Measurements from ENCODE around the gene CCDC30.
A peak's percentile ranks its signal among the peaks of the same experiment; 100 is the strongest.
"Not testable (repeated sequence)": the region's sequence is repeated elsewhere in the genome, so short reads cannot be mapped to it uniquely, and the experiment has no call there.

The CCDC30 gene

DNA sequence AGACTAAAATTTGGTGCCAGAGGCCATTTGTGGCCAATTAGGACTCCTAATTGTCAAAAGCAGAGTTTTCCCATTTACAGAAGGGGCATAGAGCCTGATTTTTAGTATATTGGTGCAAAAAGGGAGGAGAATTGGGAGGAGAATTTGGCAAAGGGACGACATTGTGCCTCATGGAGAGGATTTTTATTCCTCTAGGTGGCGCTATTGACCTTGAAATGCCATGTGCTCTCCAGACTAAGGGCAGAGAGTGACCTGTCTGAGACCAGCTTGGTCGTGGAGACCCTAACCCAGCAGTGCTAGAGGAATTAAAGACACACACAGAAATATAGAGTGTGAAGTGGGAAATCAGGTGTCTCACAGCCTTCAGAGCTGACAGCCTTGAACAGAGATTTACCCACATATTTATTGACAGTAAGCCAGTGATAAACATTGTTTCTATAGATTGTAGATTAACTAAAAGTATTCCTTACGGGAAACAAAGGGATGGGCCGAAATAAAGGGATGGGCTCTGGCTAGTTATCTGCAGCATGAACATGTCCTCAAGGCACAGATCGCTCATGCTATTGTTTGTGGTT is 48.6 kb downstream of the CCDC30 start:
- H3K27me3 ChIP-seq (replicated peaks); in situ Hi-C loops (cut with HindIII; ENCODE audit: low pct_ligation_motif_present, low sequenced_read_pairs); H3K36me3 ChIP-seq (replicated peaks); H3K27ac ChIP-seq; H3K4me3 ChIP-seq (ENCODE audit: low read depth, low read length); DNase-seq: not testable (repeated sequence)
- TF ChIP-seq, protein P1, sequence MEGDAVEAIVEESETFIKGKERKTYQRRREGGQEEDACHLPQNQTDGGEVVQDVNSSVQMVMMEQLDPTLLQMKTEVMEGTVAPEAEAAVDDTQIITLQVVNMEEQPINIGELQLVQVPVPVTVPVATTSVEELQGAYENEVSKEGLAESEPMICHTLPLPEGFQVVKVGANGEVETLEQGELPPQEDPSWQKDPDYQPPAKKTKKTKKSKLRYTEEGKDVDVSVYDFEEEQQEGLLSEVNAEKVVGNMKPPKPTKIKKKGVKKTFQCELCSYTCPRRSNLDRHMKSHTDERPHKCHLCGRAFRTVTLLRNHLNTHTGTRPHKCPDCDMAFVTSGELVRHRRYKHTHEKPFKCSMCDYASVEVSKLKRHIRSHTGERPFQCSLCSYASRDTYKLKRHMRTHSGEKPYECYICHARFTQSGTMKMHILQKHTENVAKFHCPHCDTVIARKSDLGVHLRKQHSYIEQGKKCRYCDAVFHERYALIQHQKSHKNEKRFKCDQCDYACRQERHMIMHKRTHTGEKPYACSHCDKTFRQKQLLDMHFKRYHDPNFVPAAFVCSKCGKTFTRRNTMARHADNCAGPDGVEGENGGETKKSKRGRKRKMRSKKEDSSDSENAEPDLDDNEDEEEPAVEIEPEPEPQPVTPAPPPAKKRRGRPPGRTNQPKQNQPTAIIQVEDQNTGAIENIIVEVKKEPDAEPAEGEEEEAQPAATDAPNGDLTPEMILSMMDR (IDR thresholded peaks at IDR 0.05; ENCODE audit: low read depth, low read length, missing control alignments): peak; percentile 26

DNA sequence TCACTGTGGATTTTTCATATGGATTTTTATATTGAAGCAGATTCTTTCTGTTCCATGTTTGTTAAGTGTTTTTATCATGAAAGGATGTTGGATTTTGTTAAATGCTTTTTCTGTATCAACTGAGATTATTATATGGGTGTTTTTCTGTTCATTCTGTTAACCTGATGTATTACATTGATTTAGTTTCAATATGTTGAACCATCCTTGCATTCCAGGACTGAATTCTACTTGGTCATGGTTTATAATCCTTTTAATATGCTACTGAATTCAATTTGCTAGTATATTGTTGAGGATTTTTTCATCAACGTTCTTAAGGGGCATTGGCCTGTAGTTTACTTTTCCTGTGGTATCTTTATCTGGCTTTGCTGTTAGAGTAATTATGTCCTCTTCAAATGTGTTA is 55.8 kb downstream of the CCDC30 start:
- Histone ChIP-seq H3K27ac (no peak overlapping the region), H3K36me3 (replicated peaks) (no peaks in the 10 kb centered on the region), H3K4me3 (ENCODE audit: low read depth, low read length) (no peak overlapping the region), H3K27me3 (replicated peaks) (no peaks in the 10 kb centered on the region)
- in situ Hi-C loops (cut with HindIII; ENCODE audit: low pct_ligation_motif_present, low sequenced_read_pairs): no loop called here
- no peak for DNase-seq
- TF ChIP-seq, protein P1 (IDR thresholded peaks at IDR 0.05; ENCODE audit: low read depth, low read length, missing control alignments): no peak

DNA sequence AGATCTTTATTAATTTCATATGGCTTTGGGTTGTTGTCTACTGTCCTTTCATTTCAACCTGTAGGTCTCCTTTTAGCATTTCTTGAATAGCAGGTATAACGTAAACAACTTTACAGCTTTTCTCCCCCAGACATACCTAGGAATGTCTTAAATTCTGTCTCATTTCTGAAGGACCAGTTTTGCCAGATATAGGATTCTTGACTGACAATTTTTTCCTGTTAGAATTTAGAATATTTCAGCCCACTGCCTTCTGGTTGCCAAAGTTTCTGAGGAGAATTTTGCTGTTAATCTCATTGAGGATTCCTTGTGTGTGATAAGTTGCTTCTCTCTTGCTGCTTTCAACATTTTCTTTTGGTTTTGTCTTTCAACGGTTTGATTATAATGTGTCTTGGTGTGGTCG is 60.1 kb downstream of the CCDC30 start:
- no peaks in the 10 kb centered on the region for H3K36me3 ChIP-seq (replicated peaks)
- no peak overlapping the region for H3K27ac ChIP-seq
- H3K27me3 ChIP-seq (replicated peaks): no peaks in the 10 kb centered on the region
- no peak overlapping the region for H3K4me3 ChIP-seq (ENCODE audit: low read depth, low read length)
- in situ Hi-C loops (cut with HindIII; ENCODE audit: low pct_ligation_motif_present, low sequenced_read_pairs): no loop called here
- no peak for DNase-seq
- TF ChIP-seq, protein P1 (IDR thresholded peaks at IDR 0.05; ENCODE audit: low read depth, low read length, missing control alignments): no peak

DNA sequence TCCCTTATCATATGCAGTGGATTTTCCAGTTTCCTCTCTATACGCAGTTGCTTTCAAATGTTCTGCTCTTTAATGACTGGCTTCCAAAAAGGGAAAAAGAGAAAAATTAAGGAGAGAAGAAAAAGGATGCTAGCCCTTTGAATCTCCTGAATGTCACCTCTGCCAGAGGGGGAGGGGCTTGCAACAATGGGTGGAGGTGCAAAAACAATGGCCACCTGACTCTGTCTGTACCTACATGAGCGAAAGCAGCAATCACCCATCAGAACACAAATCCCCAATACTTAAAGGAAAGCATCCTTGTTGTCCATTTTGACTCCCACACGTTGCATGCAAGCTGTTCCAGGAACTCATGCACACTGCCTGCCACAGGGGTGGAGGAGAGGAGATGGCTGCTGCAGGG is 61.2 kb downstream of the CCDC30 start:
- Histone ChIP-seq H3K27me3 (replicated peaks) (no peaks in the 10 kb centered on the region), H3K4me3 (ENCODE audit: low read depth, low read length) (no peak overlapping the region), H3K36me3 (replicated peaks) (no peaks in the 10 kb centered on the region), H3K27ac (no peak overlapping the region)
- DNase-seq: no peak
- TF ChIP-seq, protein P1 (IDR thresholded peaks at IDR 0.05; ENCODE audit: low read depth, low read length, missing control alignments): no peak
- in situ Hi-C loops (cut with HindIII; ENCODE audit: low pct_ligation_motif_present, low sequenced_read_pairs): no loop called here

DNA sequence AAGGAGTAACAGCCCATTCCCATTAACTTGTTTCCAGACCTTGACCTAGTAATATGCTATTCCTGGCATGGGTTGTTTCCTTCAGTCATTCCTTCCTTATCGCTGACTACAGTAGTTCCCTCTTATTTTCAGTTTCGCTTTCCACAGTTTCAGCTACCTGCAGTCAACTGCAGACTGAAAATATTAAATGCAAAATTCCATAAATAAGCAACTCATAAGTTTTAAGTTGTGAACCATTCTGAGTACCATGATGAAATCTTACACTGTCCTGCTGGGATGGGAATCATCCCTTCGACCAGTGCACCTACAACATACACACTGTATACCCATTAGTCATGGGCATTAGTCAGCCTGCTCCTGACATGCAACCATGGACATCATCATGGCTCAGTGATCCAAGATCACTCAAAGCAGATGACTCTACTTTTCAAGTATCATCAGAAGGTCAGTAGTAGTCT is 66.7 kb downstream of the CCDC30 start:
- DNase-seq: peak; percentile 88
- Histone ChIP-seq H3K27ac (no peak overlapping the region), H3K36me3 (replicated peaks) (no peaks in the 10 kb centered on the region), H3K4me3 (ENCODE audit: low read depth, low read length) (no peak overlapping the region), H3K27me3 (replicated peaks) (no peaks in the 10 kb centered on the region)
- TF ChIP-seq, protein P1 (IDR thresholded peaks at IDR 0.05; ENCODE audit: low read depth, low read length, missing control alignments): no peak
- in situ Hi-C loops (cut with HindIII; ENCODE audit: low pct_ligation_motif_present, low sequenced_read_pairs): no loop called here

DNA sequence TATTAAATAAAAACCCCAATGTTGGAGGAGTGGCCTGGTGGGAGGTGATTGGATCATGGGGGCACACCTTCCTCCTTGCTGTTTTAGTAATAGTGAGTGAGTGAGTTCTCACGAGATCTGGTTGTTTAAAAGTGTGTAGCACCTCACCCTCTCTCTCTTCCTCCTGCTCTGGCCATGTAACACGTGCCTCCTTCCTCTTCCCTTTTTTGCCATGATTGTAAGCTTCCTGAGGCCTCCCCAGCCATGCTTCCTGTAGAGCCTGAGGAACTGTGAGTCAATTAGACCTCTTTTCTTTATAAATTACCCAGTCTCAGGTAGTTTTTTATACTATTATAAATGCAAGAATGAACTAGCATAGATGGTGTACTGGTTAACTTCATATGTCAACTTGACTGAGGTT is 68.0 kb downstream of the CCDC30 start:
- H3K36me3 ChIP-seq (replicated peaks): no peaks in the 10 kb centered on the region
- DNase-seq: no peak
- H3K27ac ChIP-seq: no peak overlapping the region
- no peaks in the 10 kb centered on the region for H3K27me3 ChIP-seq (replicated peaks)
- H3K4me3 ChIP-seq (ENCODE audit: low read depth, low read length): no peak overlapping the region
- in situ Hi-C loops (cut with HindIII; ENCODE audit: low pct_ligation_motif_present, low sequenced_read_pairs): no loop called here
- TF ChIP-seq, protein P1 (IDR thresholded peaks at IDR 0.05; ENCODE audit: low read depth, low read length, missing control alignments): no peak

All from brain microvascular endothelial cell (primary cell).